HEK293T (cell line): ENCODE data around the gene LEUTX.

Experiments used
- BHLHE40 ChIP-seq: fragments of 450-650 bp; IDR thresholded peaks from 2 replicates; pipeline ENCODE4 v1.6.1; 2016; ENCODE audit warnings: mild to moderate bottlenecking, moderate library complexity, borderline replicate concordance
- FOXA1 ChIP-seq: fragments of 450-650 bp; IDR thresholded peaks from 2 replicates; pipeline ENCODE4 v1.6.1; 2016; ENCODE audit warnings: mild to moderate bottlenecking
- FOXK2 ChIP-seq: fragments of 450-650 bp; IDR thresholded peaks from 2 replicates; pipeline ENCODE4 v1.6.1; 2016; ENCODE audit warnings: mild to moderate bottlenecking
- FOXM1 ChIP-seq: fragments of 450-650 bp; IDR thresholded peaks from 2 replicates; pipeline ENCODE4 v1.6.1; 2017; ENCODE audit warnings: mild to moderate bottlenecking, borderline replicate concordance
- PKNOX1 ChIP-seq: fragments of 450-650 bp; IDR thresholded peaks from 2 replicates; pipeline ENCODE4 v1.6.1; 2016
- SP1 ChIP-seq: fragments of 450-650 bp; IDR thresholded peaks from 2 replicates; pipeline ENCODE4 v1.6.1; 2017
- SUZ12 ChIP-seq: fragments of 450-650 bp; IDR thresholded peaks from 2 replicates; pipeline ENCODE4 v1.6.1; 2016; ENCODE audit warnings: mild to moderate bottlenecking
- TARDBP ChIP-seq: fragments of 450-650 bp; IDR thresholded peaks from 2 replicates; pipeline ENCODE4 v1.6.1; 2016
- ZNF384 ChIP-seq: fragments of 450-650 bp; IDR thresholded peaks from 2 replicates; pipeline ENCODE4 v1.6.1; 2016

GRCh38 chr19:39752390-39752789 lies 26.3 kb upstream of the LEUTX start:
- no peak for TF ChIP-seq BHLHE40
- no peak for TF ChIP-seq TARDBP
- TF ChIP-seq FOXA1: no peak
- TF ChIP-seq SP1: no peak
- no peak for TF ChIP-seq ZNF384
- TF ChIP-seq FOXM1: no peak
- TF ChIP-seq PKNOX1: no peak
- TF ChIP-seq SUZ12: no peak
- no peak for TF ChIP-seq FOXK2
